ENCODE results near the gene SLA2.
A peak's percentile ranks its signal among the peaks of the same experiment; 100 is the strongest.
"Not testable (repeated sequence)": the region's sequence is repeated elsewhere in the genome, so short reads cannot be mapped to it uniquely, and the experiment has no call there.

The SLA2 gene, protein sequence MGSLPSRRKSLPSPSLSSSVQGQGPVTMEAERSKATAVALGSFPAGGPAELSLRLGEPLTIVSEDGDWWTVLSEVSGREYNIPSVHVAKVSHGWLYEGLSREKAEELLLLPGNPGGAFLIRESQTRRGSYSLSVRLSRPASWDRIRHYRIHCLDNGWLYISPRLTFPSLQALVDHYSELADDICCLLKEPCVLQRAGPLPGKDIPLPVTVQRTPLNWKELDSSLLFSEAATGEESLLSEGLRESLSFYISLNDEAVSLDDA

GRCh38 chr20:36645998-36646397, at the start of gene SLA2:
Gene SLA2 (minus strand): TSS chr20:36646196. CDS start chr20:36641335, 4,861 bp downstream.
- Mint-ChIP-seq H3K4me1 (peaks cover 7 to 10% of the 10 kb centered on the region in 2 donors), H3K36me3 (no peaks in the 10 kb centered on the region), H3K27ac (peak within 1 kb of the TSS; percentile 69), H3K9me3 (no peaks in the 10 kb centered on the region), H3K27me3 (no peaks in the 10 kb centered on the region), H3K4me3 (peak within 1 kb of the TSS; percentile 25 to 62)
- ATAC-seq (replicated peaks): peak; percentile 97 to 98
- peak; percentile 27 for DNase-seq

- not testable (repeated sequence) for H3K27ac Mint-ChIP-seq; H3K4me1 Mint-ChIP-seq; ATAC-seq (replicated peaks)
Observed at GRCh38 chr20:36695467-36695866, 49.5 kb upstream of the SLA2 start.

GRCh38 chr20:36688630-36689029, 42.6 kb upstream of the SLA2 start:
- Mint-ChIP-seq H3K27ac (no peak overlapping the region), H3K36me3 (peaks cover 1 to 8% of the 10 kb centered on the region in 2 donors), H3K4me3 (no peak overlapping the region), H3K27me3 (no peaks in the 10 kb centered on the region), H3K9me3 (no peaks in the 10 kb centered on the region), H3K4me1 (no peaks in the 10 kb centered on the region)
- ATAC-seq (replicated peaks) (no peak), DNase-seq (no peak)

More at GRCh38 chr20:36695467-36695866, 49.5 kb upstream of the SLA2 start:
- H3K36me3 Mint-ChIP-seq: peaks cover 14 to 17% of the 10 kb centered on the region in 2 donors
- not testable (repeated sequence) for H3K27me3 Mint-ChIP-seq, H3K9me3 Mint-ChIP-seq, H3K4me3 Mint-ChIP-seq, DNase-seq

DNA sequence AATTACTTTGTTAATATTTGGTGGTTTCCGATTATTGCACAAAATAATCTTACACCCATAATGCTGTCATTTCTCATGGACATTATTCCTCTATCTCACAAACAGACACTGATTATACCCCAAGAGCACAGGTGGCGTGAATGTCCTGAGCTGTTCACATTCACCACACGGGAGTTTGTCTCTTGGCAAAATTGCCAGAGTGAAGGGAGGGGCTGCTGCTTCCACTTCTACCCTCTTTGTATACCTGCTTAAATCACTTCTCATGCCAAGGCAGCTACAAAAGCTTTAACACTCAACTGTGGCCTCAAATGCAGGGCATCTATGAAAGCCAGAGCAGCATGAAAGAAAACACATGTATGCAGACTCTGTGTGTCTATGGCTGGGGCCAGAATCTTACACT, 41.9 kb upstream of the SLA2 start:
- no peak for DNase-seq
- no peaks in the 10 kb centered on the region for H3K27me3 Mint-ChIP-seq

GRCh38 chr20:36686944-36687343, 40.9 kb upstream of the SLA2 start:
- Mint-ChIP-seq H3K36me3 (peaks cover 1 to 16% of the 10 kb centered on the region in 2 donors), H3K4me3 (no peak overlapping the region), H3K4me1 (no peaks in the 10 kb centered on the region), H3K9me3 (no peaks in the 10 kb centered on the region), H3K27ac (no peak overlapping the region), H3K27me3 (no peaks in the 10 kb centered on the region)
- DNase-seq (no peak), ATAC-seq (replicated peaks) (no peak)

More for the DNA sequence above, 41.9 kb upstream of the SLA2 start:
- Mint-ChIP-seq H3K36me3 (peaks cover 1 to 8% of the 10 kb centered on the region in 2 donors), H3K9me3 (no peaks in the 10 kb centered on the region), H3K27ac (no peak overlapping the region), H3K4me1 (no peaks in the 10 kb centered on the region), H3K4me3 (no peak overlapping the region)
- ATAC-seq (replicated peaks): no peak

DNA sequence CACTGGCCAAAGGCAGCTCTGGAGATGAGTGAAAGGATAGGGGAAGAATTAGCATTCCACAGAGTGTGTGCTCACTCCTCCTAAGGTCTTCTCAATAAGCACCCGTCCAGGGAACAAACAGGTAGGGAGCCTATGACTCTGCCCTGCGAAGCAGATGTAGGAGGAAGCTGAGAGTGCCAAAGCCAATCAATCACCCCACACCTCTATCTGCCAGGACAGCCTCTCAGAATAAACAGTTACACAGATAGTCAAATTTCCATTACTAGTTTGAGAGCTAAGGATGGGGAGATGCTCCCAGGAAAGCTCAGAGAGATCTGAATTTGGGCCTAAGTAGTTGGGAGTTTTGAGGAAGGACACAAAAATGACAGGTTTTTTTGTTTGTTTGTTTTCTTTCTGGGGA, 40.5 kb upstream of the SLA2 start:
- H3K36me3 Mint-ChIP-seq: peaks cover 1 to 16% of the 10 kb centered on the region in 2 donors
- no peak overlapping the region for H3K4me3 Mint-ChIP-seq
- H3K27me3 Mint-ChIP-seq: no peaks in the 10 kb centered on the region
- ATAC-seq (replicated peaks): no peak
- no peaks in the 10 kb centered on the region for H3K9me3 Mint-ChIP-seq
- no peak overlapping the region for H3K27ac Mint-ChIP-seq
- DNase-seq: no peak
- no peaks in the 10 kb centered on the region for H3K4me1 Mint-ChIP-seq

GRCh38 chr20:36684747-36685146, 38.8 kb upstream of the SLA2 start:
- ATAC-seq (replicated peaks) (no peak), DNase-seq (no peak)
- Mint-ChIP-seq H3K4me1 (no peaks in the 10 kb centered on the region), H3K27me3 (no peaks in the 10 kb centered on the region), H3K4me3 (no peak overlapping the region), H3K9me3 (no peaks in the 10 kb centered on the region), H3K36me3 (peaks cover 1 to 16% of the 10 kb centered on the region in 2 donors), H3K27ac (no peak overlapping the region)

DNA sequence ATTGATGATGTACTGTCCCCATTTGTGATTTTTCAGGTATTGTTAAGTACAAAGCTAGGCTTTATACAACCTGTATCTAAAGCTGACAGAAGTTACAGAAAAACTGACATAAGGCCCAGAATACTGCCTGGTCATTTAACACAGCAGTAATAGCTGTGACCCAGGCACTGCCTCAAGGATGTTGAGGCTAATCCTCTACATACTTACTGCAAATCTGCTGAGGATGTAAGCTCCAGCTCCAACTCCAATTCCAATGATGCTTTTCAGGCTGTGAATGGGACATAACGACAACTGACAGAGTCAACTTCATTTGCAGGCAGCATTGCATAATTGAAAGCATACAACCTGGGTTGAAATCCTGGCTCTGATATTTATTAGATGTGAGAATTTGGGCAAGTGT, 36.3 kb upstream of the SLA2 start:
- Mint-ChIP-seq H3K27ac (no peak overlapping the region), H3K9me3 (no peaks in the 10 kb centered on the region), H3K4me3 (no peak overlapping the region), H3K36me3 (peaks cover 9 to 29% of the 10 kb centered on the region in 2 donors), H3K27me3 (no peaks in the 10 kb centered on the region), H3K4me1 (no peaks in the 10 kb centered on the region)
- DNase-seq: no peak
- no peak for ATAC-seq (replicated peaks)

GRCh38 chr20:36677422-36677771, 31.4 kb upstream of the SLA2 start:
- H3K4me3 Mint-ChIP-seq: no peak overlapping the region
- H3K4me1 Mint-ChIP-seq: no peaks in the 10 kb centered on the region
- no peak overlapping the region for H3K27ac Mint-ChIP-seq
- ATAC-seq (replicated peaks) (no peak), DNase-seq (no peak)
- H3K36me3 Mint-ChIP-seq: peaks cover 9 to 19% of the 10 kb centered on the region in 2 donors
- H3K9me3 Mint-ChIP-seq: no peaks in the 10 kb centered on the region
- H3K27me3 Mint-ChIP-seq: no peaks in the 10 kb centered on the region

DNA sequence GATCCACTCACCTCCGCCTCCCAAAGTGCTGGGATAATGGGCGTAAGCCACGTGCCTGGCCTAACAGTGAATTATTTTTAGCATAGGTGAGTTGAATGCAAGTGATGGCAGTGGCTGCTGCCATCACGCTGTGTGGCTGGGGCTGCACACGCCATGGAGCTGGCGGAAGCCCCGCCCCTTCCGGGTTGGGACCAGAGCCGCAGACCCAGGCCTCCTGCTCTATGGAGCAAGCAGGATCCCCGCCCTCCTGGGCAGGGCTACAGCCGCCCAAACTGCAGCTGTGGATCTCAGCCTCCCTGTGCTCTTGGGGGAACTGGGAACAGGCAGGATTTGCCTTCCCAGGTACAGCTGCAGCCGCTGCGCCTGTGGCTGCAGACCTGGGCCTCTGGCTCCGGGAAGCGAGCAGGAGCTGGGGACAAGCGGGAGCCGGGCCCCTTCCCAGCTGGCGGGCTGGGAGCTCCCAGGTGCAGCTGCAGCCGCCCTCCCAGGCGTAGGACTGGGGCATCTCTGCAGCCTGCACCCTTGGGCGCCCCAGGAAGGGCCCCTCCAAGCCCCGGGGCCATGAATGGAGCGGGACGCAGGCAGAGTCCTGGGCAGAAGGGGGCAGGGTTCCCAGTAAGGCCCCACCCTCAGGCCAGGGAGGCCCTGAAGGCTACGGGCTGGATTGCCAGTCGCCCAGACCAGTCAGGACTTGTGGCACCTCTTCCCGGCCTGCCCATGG, 30.9 kb upstream of the SLA2 start:
- H3K27ac Mint-ChIP-seq: no peak overlapping the region
- H3K4me1 Mint-ChIP-seq: no peaks in the 10 kb centered on the region
- ATAC-seq (replicated peaks): no peak
- no peaks in the 10 kb centered on the region for H3K27me3 Mint-ChIP-seq
- H3K9me3 Mint-ChIP-seq: no peaks in the 10 kb centered on the region
- DNase-seq: no peak
- peaks cover 9 to 17% of the 10 kb centered on the region in 2 donors for H3K36me3 Mint-ChIP-seq
- H3K4me3 Mint-ChIP-seq: no peak overlapping the region

- H3K27me3 Mint-ChIP-seq; H3K27ac Mint-ChIP-seq; H3K9me3 Mint-ChIP-seq; H3K4me1 Mint-ChIP-seq; H3K4me3 Mint-ChIP-seq; DNase-seq; ATAC-seq (replicated peaks): not testable (repeated sequence)
- H3K36me3 Mint-ChIP-seq: peaks cover 12 to 20% of the 10 kb centered on the region in 2 donors
Observed at GRCh38 chr20:36675545-36675944, 29.5 kb upstream of the SLA2 start.

- H3K9me3 Mint-ChIP-seq: no peaks in the 10 kb centered on the region
- H3K4me3 Mint-ChIP-seq: no peak overlapping the region
- H3K4me1 Mint-ChIP-seq: no peaks in the 10 kb centered on the region
- no peak for DNase-seq
- no peak overlapping the region for H3K27ac Mint-ChIP-seq
- no peaks in the 10 kb centered on the region for H3K27me3 Mint-ChIP-seq
- ATAC-seq (replicated peaks): no peak
- peaks cover 14 to 20% of the 10 kb centered on the region in 2 donors for H3K36me3 Mint-ChIP-seq
Observed at GRCh38 chr20:36672991-36673390, 27.0 kb upstream of the SLA2 start.

DNA sequence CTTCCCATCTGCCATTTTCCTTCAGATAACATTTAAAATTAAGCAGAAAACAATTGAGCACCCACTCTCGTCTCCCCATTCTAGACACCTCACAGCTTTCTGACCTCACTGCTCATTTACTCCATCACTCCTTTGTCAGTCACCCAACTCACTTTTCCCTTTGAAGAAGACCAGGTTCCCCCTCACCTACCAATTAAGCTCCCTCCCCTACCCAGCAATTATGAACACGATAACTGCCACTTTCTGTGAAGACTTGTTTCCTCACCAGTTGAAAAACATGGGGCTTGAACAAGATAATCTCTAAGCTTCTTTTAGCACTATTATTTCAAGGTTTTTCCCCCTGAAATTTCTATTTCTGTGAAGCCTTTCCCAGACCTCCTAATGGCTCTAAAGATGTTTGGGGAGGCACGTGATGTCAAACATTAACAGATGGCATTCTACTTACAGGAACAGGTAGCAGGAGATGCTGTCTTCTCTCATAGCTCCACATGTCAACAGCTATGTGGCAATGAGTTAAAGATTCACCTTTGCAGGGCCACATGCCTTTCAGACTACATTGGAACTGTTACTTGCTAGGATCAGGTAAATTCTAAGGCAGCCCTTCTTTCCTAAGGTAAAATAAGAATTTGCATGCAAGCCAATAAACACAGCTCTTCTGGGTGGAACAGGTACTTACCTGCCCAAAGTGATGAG, 24.8 kb upstream of the SLA2 start:
- Mint-ChIP-seq H3K27me3 (no peaks in the 10 kb centered on the region), H3K27ac (no peak overlapping the region), H3K4me1 (no peaks in the 10 kb centered on the region), H3K36me3 (peaks cover 8 to 17% of the 10 kb centered on the region in 2 donors), H3K9me3 (no peaks in the 10 kb centered on the region), H3K4me3 (no peak overlapping the region)
- ATAC-seq (replicated peaks): no peak
- DNase-seq: no peak

DNA sequence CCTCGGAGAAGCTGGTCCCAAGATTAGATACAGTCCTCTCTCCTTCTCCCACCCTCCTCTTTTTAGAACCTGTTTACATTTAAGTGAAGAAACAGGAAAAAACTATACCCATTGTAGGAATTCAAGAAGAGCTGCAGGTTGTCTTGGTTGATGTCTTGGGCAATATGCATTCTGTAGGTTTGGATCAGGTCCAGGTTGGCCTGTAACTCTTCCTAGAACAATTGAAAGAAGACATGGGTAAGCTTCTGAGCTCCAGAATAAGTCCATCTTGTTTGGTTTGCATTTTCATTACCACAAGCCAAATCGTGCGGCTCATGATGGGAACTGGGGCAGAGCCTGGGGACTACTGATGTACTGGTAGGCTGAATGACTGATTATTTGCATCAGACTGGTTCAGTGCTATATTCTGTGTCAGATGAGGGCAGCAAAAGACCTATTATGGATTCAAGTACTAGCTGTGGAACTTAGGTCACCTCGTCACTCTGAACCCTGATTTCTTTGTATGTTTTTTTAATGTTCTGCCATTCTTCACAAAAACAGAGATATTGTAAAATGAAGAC, 20.3 kb upstream of the SLA2 start:
- DNase-seq (no peak), ATAC-seq (replicated peaks) (peak in 1 of 2 donors; percentile 62)
- Mint-ChIP-seq H3K9me3 (no peaks in the 10 kb centered on the region), H3K36me3 (peaks cover 10 to 22% of the 10 kb centered on the region in 2 donors), H3K4me3 (no peak overlapping the region), H3K27ac (no peak overlapping the region), H3K4me1 (peaks cover 0 to 8% of the 10 kb centered on the region in 2 donors), H3K27me3 (no peaks in the 10 kb centered on the region)
